22Rv1 (cell line): Measurements from ENCODE around the gene DYNLT4.

Experiments used
- CTCF ChIP-seq: fragments of 450-650 bp; IDR thresholded peaks from 2 replicates; pipeline ENCODE4 v1.5.1; 2017; ENCODE audit warnings: mild to moderate bottlenecking
- ZFX ChIP-seq: fragments of 450-650 bp; IDR thresholded peaks from 2 replicates; pipeline ENCODE4 v1.6.1; 2017; ENCODE audit warnings: antibody characterized with exemption, borderline replicate concordance

GRCh38 chr1:44757420-44757819 is 49.7 kb downstream of the DYNLT4 start:
- TF ChIP-seq CTCF, result no peak
- TF ChIP-seq ZFX, result no peak
